ENCODE results near the gene BTBD9.

BTBD9 gene

DNA sequence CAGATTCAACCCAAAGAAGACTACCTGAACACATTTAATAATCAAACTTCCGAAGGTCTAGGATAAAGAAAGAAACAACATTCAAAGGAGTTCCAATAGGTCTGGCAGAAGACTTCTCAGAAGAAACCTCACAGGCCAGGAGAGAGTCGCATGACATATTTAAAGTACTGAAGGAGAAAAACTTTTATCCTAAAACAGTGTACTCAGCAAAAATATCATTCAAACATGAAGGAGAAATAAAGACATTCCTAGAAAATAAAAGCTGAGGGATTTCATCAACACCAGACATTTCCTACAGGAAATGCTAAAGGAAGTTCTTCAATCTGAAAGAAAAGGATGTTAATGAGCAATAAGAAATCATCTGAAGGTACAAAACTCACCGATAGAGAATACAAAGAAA is 108.6 kb downstream of the BTBD9 start:
- TF ChIP-seq, protein P1, sequence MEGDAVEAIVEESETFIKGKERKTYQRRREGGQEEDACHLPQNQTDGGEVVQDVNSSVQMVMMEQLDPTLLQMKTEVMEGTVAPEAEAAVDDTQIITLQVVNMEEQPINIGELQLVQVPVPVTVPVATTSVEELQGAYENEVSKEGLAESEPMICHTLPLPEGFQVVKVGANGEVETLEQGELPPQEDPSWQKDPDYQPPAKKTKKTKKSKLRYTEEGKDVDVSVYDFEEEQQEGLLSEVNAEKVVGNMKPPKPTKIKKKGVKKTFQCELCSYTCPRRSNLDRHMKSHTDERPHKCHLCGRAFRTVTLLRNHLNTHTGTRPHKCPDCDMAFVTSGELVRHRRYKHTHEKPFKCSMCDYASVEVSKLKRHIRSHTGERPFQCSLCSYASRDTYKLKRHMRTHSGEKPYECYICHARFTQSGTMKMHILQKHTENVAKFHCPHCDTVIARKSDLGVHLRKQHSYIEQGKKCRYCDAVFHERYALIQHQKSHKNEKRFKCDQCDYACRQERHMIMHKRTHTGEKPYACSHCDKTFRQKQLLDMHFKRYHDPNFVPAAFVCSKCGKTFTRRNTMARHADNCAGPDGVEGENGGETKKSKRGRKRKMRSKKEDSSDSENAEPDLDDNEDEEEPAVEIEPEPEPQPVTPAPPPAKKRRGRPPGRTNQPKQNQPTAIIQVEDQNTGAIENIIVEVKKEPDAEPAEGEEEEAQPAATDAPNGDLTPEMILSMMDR (IDR thresholded peaks at IDR 0.05; ENCODE audit: insufficient read depth, low read depth, low read length, missing control alignments) = no peak
- DNase-seq (ENCODE audit: low read depth) = no peak
- H3K4me3 ChIP-seq (ENCODE audit: low read length) = no peak overlapping the region

DNA sequence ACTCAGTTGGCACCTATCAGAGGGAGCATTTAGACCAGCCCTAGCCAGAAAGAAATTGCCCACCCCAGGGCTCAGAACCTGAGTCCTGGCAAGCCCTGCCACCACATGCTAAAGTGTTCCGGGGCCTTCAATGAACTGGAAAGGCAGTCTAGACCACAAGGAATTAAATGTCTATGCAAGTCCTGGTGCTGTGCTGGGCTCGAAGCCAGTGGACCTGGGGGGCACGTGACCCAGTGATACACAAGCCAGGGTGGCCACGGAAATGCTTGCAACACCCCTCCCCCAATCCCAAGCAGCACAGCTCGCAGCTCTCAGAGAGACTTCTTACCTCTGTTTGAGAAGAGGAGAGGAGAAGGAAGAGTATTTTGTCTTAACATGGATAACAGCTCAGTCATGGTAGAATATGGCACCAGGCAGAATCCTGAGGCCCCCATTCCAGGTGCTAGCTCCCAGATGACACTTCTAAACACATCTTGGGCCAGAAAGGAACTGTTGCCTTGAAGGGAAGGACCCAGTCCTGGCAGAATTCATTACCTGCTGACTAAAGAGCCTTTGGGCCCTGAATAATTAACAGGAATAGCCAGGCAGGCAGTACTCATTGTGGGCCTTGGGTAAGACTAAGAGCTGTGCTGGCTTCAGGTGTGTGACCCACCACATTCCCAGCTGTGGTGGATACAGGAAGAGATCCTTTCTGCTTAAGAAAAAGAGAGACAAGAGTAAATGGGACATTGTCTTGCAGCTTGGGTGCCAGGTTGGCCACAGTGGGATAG is 111.3 kb downstream of the BTBD9 start:
- no peak for DNase-seq (ENCODE audit: low read depth)
- no peak overlapping the region for H3K4me3 ChIP-seq (ENCODE audit: low read length)
- TF ChIP-seq, protein P1 (IDR thresholded peaks at IDR 0.05; ENCODE audit: insufficient read depth, low read depth, low read length, missing control alignments) = no peak

DNA sequence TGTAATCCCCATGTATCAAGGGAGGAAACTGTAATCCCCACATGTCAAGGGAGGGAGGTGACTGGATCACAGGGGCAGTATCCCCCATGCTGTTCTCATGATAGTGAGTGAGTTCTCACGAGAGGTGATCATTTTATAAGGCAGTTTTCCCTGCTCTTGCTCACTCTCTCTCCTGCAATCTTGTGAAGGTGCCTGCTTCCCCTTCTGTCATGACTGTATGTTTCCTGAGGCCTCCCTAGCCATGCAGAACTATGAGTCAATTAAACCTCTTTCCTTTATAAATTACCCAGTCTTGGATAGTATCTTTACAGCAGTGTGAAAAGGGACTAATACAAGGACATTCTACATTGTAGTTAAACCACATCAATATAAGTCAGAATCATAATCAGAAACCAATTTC is 112.4 kb downstream of the BTBD9 start:
- DNase-seq (ENCODE audit: low read depth) = no peak
- H3K4me3 ChIP-seq (ENCODE audit: low read length) = no peak overlapping the region
- TF ChIP-seq, protein P1 (IDR thresholded peaks at IDR 0.05; ENCODE audit: insufficient read depth, low read depth, low read length, missing control alignments) = no peak

DNA sequence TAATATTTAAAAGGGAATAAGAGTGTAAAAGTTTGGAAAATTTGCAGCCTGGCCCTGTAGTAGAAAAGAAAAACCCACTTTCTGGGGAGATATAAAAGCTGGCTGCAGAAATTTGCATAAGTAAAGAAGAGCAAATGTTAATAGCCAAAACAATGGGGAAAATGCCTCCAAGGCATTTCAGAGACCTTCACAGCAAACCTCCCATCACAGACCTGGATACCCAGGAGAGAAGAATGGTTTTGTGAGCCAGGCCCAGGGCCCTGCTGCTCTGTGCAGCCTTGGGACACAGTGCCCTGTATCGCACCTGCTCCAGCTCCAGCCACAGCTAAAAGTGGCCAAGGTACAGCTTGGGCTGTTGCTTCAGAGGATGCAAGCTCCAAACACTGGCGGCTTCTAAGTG is 113.8 kb downstream of the BTBD9 start:
- no peak for DNase-seq (ENCODE audit: low read depth)
- TF ChIP-seq, protein P1 (IDR thresholded peaks at IDR 0.05; ENCODE audit: insufficient read depth, low read depth, low read length, missing control alignments) = no peak
- no peak overlapping the region for H3K4me3 ChIP-seq (ENCODE audit: low read length)

DNA sequence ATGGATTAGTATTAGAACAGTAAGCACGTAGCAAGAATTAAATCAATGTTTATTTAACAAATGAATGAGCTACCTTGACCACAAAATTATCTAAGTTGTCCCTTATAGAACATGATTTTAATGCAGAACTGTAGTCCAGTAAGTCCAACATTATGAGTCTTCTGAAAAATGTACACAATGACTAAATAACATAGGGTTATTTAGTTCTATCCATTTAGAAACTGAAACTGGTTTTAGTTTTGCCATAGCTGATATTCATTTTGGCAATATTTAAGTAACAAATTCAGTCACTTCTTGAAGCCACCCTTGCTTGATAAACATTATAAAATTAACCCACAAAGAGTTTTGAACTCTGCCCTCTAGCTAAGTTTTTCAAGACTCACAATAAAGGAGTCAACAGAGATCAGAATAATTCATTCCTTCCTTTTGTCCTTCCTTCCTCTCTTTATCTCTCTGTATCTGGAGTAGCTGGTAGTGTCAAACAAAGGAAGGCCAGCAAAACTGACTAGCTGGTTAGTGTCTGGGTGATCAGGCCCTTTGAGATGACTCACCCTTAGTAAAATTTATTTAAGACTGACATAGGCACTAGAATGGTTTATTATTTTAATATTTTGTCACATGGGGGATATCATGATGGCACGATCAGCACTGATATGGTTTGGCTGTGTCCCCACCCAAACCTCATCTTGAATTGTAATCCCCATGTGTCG is 115.1 kb downstream of the BTBD9 start:
- no peak overlapping the region for H3K4me3 ChIP-seq (ENCODE audit: low read length)
- peak; percentile 16 for DNase-seq (ENCODE audit: low read depth)
- TF ChIP-seq, protein P1 (IDR thresholded peaks at IDR 0.05; ENCODE audit: insufficient read depth, low read depth, low read length, missing control alignments) = no peak

DNA sequence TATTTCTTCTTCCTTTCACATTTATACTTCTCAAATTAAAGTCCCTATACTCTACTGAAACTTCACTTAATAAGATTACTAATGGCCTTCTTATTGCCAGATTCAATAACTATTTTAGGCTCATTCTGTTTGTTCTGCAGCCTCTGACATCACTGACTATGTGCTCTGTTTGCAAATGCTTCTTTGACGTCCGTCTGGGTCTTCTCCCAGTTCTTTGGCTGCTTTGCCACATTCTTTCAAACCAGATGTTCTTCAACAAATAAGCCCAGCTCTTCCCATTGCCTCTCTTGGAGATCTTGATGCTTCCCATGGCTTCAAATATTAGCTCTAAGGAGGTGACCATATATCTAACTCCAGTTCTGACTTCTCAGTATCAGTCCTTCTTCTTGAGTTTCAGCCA is 117.4 kb downstream of the BTBD9 start:
- H3K4me3 ChIP-seq (ENCODE audit: low read length) = no peak overlapping the region
- no peak for DNase-seq (ENCODE audit: low read depth)
- TF ChIP-seq, protein P1 (IDR thresholded peaks at IDR 0.05; ENCODE audit: insufficient read depth, low read depth, low read length, missing control alignments) = no peak
